Activated CD8-positive, alpha-beta memory T cell treated with anti-CD3 and anti-CD28 coated beads, Interleukin-2, amount 10 ng/mL, durations not matched to agents 7 days and 5 days (primary cell): ENCODE measurements around the gene INF2. TPM values are rescaled to one million over a fixed set of nuclear protein-coding genes. Genes with fewer than 3 reads are reported as not detected.

Experiments
- ATAC-seq: fragments of 150-1000 bp; cut with Tn5 transposase; one replicate; pipeline ENCODE4 v1.10.0; 2021; ENCODE audit warnings: moderate library complexity
- CTCF ChIA-PET: fragments of 350-600 bp; sonication (Branson Sonifier 250); formaldehyde crosslinking; loops from one replicate; lab custom pipeline; 2021; ENCODE audit warnings: antibody characterized with exemption; lab: Charles Lee
- DNase-seq: peaks from one replicate; pipeline ENCODE4 v3.0.0-alpha.2; 2020
- H3K27ac Mint-ChIP-seq: one replicate; pipeline ENCODE4 v1.8.0; 2021; ENCODE audit warnings: mild to moderate bottlenecking, mixed read lengths
- H3K27me3 Mint-ChIP-seq: one replicate; pipeline ENCODE4 v1.8.0; 2021; ENCODE audit warnings: mixed read lengths
- H3K36me3 Mint-ChIP-seq: one replicate; pipeline ENCODE4 v1.8.0; 2021; ENCODE audit warnings: mild to moderate bottlenecking, mixed read lengths
- H3K4me1 Mint-ChIP-seq: one replicate; pipeline ENCODE4 v1.8.0; 2021; ENCODE audit warnings: mixed read lengths
- H3K4me3 Mint-ChIP-seq: one replicate; pipeline ENCODE4 v1.8.0; 2021; ENCODE audit warnings: mild to moderate bottlenecking, moderate library complexity, mixed read lengths
- H3K9me3 Mint-ChIP-seq: one replicate; pipeline ENCODE4 v1.8.0; 2022; ENCODE audit warnings: low read depth, mixed read lengths
- total RNA-seq, 2 experiments: library from RNA; stranded (reverse); gene quantifications; one replicate each; pipeline ENCODE4 v1.2.3, GENCODE V29; 2021

INF2 gene
- total RNA-seq, 2 experiments from 2014 or later, result 59.9 to 63.6 TPM

- Mint-ChIP-seq H3K4me3 (no peak overlapping the region), H3K9me3 (no peaks in the 10 kb centered on the region), H3K27me3 (no peaks in the 10 kb centered on the region), H3K27ac (no peak overlapping the region), H3K4me1 (peaks cover 2% of the 10 kb centered on the region), H3K36me3 (no peaks in the 10 kb centered on the region)
- DNase-seq (no peak), ATAC-seq (no peak)
- CTCF ChIA-PET, result no interaction called here
Observed at GRCh38 chr14:104718871-104719270, 29.5 kb downstream of the INF2 start.

- DNase-seq, result no peak
- Mint-ChIP-seq H3K27me3 (no peaks in the 10 kb centered on the region), H3K4me1 (peaks cover 2% of the 10 kb centered on the region), H3K27ac (no peak overlapping the region), H3K36me3 (no peaks in the 10 kb centered on the region), H3K4me3 (no peak overlapping the region), H3K9me3 (no peaks in the 10 kb centered on the region)
- ATAC-seq, result no peak
- CTCF ChIA-PET, result no interaction called here
Observed at GRCh38 chr14:104719343-104719742, 29.9 kb downstream of the INF2 start.

DNA sequence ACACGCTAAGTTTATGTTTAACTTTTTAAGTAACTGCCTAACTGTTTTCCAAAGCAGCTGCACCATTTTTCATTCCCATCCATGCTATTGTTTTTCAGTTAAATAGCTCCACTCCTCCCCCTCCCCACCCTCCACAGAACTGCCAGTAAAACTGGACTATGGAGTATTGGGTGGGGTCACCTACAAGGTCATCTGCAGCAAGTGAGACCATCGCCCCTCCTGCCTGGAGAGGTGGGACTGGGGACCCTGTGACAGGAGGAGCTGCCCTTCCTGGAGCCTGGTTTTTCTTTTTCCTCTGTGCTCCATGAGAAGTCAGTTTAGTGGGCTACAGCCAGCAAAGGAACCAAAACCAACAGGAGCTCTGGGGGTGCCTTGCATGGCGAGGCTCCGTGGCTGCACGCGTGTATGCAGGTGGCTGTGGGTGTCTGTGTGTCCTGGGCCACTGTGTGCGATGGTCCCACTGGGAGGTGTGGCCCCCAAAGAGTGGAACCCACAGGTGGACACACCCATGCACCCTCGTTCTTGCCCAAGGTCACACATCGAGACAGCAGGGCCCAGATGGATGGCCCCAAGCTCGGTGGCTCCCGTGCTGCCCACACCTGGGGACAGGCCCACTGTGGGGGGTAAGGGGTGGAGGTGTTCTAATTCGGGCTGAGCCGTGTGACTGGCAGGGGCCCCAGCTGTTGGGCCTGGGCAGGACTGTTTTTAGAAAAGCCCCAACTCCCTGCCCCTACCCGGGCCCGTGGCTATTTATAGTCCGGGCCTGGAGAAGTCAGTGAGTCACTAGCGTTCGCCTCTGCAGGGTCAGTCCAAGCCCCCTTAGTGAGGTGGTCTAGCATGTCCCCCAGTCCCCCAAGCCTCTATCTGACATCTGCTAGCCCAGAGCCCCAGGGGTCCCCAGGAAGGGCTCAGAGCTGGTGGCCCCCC, 32.4 kb downstream of the INF2 start:
- Mint-ChIP-seq H3K27me3 (no peaks in the 10 kb centered on the region), H3K4me1 (peaks cover 3% of the 10 kb centered on the region), H3K9me3 (no peaks in the 10 kb centered on the region), H3K4me3 (no peak overlapping the region), H3K36me3 (no peaks in the 10 kb centered on the region), H3K27ac (no peak overlapping the region)
- CTCF ChIA-PET, result interaction anchor here (0.6 to 3.1 kb wide), 5 partner anchors 24 to 521 kb away, joined by 3 to 13 read pairs (median 5); partner anchors contain the start of gene SIVA1
- ATAC-seq (no peak), DNase-seq (no peak)

DNA sequence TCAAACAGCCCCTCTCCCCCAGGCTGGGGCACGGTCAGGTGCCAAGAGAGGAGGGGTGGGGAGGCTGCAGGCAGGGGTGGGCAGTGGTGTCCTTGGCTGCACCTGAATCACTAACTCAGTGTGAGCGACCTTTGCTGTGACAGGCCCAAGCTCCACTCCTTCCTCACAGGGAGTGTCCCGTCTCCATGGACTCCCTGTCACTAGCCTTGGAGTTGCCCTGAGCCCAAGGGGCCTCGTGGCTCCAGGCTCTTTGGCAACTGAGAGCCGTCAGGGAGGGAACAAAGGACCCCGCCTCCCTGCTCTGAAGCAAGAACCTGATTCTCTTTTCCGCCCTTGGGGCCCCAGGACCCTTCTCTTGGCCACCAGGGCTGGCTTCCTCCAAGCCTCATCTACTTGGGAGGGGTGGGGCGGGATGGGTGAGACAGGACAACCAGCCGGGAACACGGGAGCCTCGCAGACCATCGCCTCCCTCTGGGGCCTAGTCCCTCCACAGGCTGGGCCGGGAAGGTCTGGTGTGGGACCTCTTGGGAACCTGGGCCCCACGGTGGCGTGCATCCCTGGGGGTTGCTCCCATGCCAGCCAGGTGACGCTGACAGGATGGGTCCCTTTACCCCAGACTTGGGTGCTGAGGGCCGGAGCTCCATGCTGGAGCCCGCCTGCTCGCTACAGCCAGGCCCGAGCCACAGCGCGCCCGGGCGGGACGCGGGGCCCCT, 33.7 kb downstream of the INF2 start:
- Mint-ChIP-seq H3K9me3 (no peaks in the 10 kb centered on the region), H3K4me3 (no peak overlapping the region), H3K36me3 (no peaks in the 10 kb centered on the region), H3K4me1 (peaks cover 1% of the 10 kb centered on the region), H3K27ac (no peak overlapping the region), H3K27me3 (no peaks in the 10 kb centered on the region)
- CTCF ChIA-PET, result interaction anchor here (0.7 to 3.1 kb wide), 18 partner anchors 10 to 1853 kb away, joined by 3 to 13 read pairs (median 5); partner anchors contain the start of genes INF2, SIVA1 and ZBTB42
- ATAC-seq (peak; percentile 3), DNase-seq (no peak)

GRCh38 chr14:104723651-104724406, 34.4 kb downstream of the INF2 start, which contains the start of gene ADSS1:
Gene ADSS1 (plus strand): TSS chr14:104724229. CDS start chr14:104724271, 42 bp downstream.
- Mint-ChIP-seq H3K27ac (no peak within 1 kb of the TSS), H3K36me3 (no peaks in the 10 kb centered on the region), H3K4me3 (peak within 1 kb of the TSS; percentile 68), H3K27me3 (no peaks in the 10 kb centered on the region), H3K9me3 (no peaks in the 10 kb centered on the region), H3K4me1 (peaks cover 1% of the 10 kb centered on the region)
- peak; percentile 84 for ATAC-seq
- CTCF ChIA-PET, result interaction anchor here (0.7 to 3.1 kb wide), 19 partner anchors 11 to 1852 kb away, joined by 3 to 13 read pairs (median 5); partner anchors contain the start of genes INF2, SIVA1 and ZBTB42
- DNase-seq, result peak; percentile 69

DNA sequence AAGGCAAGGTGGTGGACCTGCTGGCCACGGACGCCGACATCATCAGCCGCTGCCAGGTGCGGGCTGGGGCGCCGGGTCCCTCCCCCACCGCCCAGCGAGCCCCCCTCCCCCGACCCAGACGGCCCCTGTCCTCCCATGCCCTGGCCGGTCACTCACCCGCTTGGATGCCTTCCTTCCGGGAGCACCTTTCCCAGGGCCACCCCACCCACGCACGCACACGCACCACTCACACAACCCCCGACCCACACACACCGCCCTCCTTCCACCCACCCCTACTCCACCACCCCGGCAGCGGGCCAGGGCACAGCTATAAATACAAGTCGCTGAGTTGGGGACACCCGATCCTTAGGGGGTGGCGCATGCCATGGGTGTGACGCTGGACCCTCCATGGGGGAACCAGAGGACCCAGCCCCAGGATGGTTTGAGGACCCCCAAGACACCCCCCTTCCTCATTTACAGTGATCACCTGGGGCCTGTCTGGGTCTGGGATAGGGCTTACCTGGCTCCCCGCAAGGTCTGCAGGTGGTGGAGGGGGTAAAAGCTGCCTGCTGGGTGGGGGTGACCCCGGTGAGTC, 35.1 kb downstream of the INF2 start:
- peak; percentile 4 for ATAC-seq
- H3K27ac Mint-ChIP-seq, result no peak overlapping the region
- no peaks in the 10 kb centered on the region for H3K27me3 Mint-ChIP-seq
- peak overlapping the region; percentile 32 for H3K4me3 Mint-ChIP-seq
- H3K9me3 Mint-ChIP-seq, result no peaks in the 10 kb centered on the region
- H3K36me3 Mint-ChIP-seq, result no peaks in the 10 kb centered on the region
- peaks cover 1% of the 10 kb centered on the region for H3K4me1 Mint-ChIP-seq
- no peak for DNase-seq
- CTCF ChIA-PET, result interaction anchor here (1.5 to 3.1 kb wide), 5 partner anchors 15 to 102 kb away, joined by 3 to 9 read pairs (median 6); partner anchors contain the start of gene SIVA1

DNA sequence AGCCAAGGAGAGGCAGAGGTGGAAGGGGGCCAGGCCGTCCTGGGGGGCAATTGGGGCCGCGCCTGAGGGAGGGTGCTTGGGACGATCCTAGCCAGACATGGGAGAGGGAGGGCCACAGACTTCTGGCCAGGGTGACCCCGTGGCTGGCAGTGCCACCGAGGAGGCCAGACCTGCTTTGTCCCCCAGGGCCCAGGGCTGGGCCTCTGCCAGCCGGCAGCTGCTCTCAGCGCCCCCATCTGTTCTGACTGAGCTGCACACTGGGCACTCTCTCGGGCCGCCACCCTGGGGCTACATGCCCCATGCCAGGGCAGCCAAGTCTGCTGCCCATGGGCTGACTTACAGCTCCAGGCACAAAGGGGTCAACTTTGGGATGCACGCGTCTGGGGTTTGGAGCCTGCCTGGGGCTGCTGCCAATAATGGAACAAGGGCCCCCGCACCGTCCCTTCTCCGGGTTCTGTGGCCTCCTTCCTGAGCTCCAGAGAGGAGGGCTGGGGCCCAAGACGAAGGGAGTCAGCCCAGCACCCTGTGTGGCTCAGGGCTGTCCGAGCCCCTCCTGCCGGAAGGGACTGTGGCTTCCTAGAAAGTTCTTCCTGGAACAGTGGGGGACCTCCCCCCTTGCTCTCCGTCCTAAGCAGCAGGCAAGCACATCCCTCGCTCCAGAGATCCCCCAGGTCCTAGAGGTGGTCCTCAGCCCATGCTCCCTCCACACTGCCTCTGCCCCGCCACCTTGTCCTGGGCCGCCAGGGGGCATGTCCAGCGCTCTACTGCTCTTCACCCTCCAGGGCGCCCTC, 35.8 kb downstream of the INF2 start:
- Mint-ChIP-seq H3K9me3 (no peaks in the 10 kb centered on the region), H3K27ac (no peak overlapping the region), H3K4me1 (peaks cover 1% of the 10 kb centered on the region), H3K36me3 (no peaks in the 10 kb centered on the region), H3K4me3 (no peak overlapping the region), H3K27me3 (no peaks in the 10 kb centered on the region)
- no peak for DNase-seq
- ATAC-seq, result no peak
- CTCF ChIA-PET, result interaction anchor here (1.5 to 2.9 kb wide), 3 partner anchors 14 to 27 kb away, joined by 3 to 9 read pairs (median 5); partner anchors contain the start of gene SIVA1

DNA sequence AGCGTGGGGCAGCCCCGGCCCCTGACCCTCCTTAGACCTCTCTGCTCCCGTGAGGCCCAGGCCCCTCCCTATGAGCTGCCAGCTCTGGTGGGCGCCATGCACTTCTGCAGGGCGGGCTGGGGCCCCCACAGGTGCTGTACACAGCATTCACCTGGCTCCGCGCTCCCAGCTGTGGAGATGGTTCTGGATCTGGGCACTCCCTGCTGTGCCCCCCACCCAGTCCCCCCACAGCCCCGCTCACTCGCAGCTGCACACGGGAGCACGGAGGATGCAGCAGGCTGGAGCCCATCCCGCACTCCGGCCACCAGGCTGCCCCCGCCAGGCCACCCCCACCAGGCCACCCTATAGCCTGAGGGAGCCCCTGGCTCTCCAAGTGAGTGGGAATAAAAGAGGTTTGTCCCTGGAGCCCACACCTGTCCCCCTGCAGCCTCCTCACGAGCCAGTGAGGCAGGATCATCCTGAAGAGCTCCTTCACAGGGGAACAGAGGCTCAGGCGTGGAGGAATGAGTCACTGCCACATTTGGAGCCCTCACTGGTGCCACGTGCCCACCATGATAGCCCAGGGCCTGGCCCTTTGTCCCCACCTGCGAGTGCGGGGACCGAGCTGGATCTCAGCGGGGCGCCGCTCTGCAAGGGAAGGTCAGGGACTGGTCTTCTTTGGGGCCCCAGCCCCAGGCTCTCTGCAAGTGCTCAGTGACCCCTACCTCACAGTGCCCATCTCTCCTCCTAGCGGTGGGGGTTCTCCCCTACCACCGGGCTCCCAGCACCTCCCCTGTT, 36.5 kb downstream of the INF2 start:
- H3K4me3 Mint-ChIP-seq, result no peak overlapping the region
- no peak overlapping the region for H3K27ac Mint-ChIP-seq
- no peaks in the 10 kb centered on the region for H3K36me3 Mint-ChIP-seq
- H3K9me3 Mint-ChIP-seq, result no peaks in the 10 kb centered on the region
- no peaks in the 10 kb centered on the region for H3K27me3 Mint-ChIP-seq
- CTCF ChIA-PET, result interaction anchor here (1.1 to 2.9 kb wide), 3 partner anchors 17 to 27 kb away, joined by 4 to 9 read pairs (median 5); partner anchors contain the start of gene SIVA1
- peaks cover 1% of the 10 kb centered on the region for H3K4me1 Mint-ChIP-seq
- ATAC-seq (no peak), DNase-seq (no peak)

DNA sequence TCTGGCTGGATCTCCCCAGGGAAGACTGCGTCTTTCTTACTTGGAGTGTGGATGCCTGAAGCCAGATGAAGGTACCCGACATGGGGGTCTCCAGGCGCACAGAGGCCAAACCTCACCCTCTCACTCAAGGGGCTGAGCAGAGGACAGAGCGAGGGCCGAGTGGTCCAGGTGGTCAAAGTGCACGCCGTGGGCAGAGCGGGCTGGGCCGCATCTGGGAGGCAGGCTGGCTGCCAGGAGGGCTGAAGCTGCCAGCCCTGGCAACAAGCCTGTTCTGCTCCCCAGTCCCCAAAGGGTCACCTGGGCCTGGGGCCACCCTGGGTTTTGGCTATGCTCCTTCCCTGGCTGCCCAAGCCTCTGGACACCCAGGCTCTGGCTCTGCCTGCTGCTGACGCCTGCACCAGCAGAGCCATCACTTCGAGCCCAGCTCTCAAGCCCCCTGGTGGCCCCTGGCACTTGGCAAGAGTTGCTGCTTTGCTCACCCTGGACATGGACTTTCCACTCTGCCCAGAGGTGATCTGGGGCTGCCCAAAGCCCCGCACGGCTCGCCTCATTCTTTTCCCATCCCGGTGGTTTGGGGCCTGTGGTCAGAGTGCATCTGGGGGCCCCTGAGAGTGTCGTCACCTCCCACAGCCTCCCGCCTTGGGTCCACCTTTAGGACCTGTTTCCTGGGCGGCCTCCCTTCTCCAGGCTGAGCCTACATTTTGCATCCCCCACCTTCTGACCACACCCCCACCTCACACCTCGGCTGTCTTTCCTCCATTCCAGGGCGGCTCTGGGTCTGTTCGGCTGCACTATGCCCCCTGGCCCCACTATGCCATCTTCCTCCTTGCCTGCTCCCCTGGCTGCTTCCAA, 37.4 kb downstream of the INF2 start:
- Mint-ChIP-seq H3K9me3 (no peaks in the 10 kb centered on the region), H3K36me3 (no peaks in the 10 kb centered on the region), H3K27ac (no peak overlapping the region), H3K27me3 (no peaks in the 10 kb centered on the region), H3K4me3 (no peak overlapping the region), H3K4me1 (peaks cover 1% of the 10 kb centered on the region)
- CTCF ChIA-PET, result interaction anchor here (1.1 kb wide), 1 partner anchor 18 kb away, joined by 4 read pairs; no protein-coding TSS in a partner anchor
- DNase-seq, result no peak
- ATAC-seq, result no peak

DNA sequence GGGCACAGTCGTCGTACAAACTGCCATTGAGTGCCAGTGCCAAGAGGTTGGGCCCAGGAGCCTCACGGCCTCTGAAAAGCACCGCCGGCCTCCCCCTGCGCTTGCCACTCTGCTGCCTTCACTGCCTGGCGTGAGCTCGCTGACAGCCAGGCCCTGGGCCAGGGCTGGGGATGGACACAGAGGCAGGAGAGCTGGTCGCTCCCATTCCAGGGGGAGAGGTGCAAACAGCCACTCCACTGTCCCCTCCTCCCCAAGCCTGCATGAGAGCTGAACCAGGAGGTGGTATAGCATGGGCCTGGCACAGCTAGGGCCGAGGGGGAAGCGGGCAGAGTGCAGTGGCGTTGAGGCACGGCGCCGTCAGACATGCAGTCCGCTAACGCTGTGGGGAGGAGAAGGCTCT, 39.2 kb downstream of the INF2 start:
- Mint-ChIP-seq H3K36me3 (no peaks in the 10 kb centered on the region), H3K4me3 (no peak overlapping the region), H3K4me1 (peaks cover 1% of the 10 kb centered on the region), H3K27me3 (no peaks in the 10 kb centered on the region), H3K27ac (no peak overlapping the region), H3K9me3 (no peaks in the 10 kb centered on the region)
- CTCF ChIA-PET, result no interaction called here
- no peak for ATAC-seq
- no peak for DNase-seq
